GM23338 (cell line): ENCODE results near the gene PITPNC1. TPM values are rescaled to one million over a fixed set of nuclear protein-coding genes. Genes with fewer than 3 reads are reported as not detected.

Experiments
- ATAC-seq: fragments of 200-7000 bp; cut with Tn5 transposase; 3 replicates; pipeline ENCODE4 v1.9.1; 2020
- DNase-seq: peaks from one replicate; pipeline ENCODE4 v3.0.0-alpha.2; 2015; ENCODE audit warnings: low spot score
- H2AFZ ChIP-seq: fragments of 200-600 bp; sonication (generic); 2 replicates; pipeline ENCODE4 v1.8.0; 2016; ENCODE audit warnings: antibody characterized with exemption, mild to moderate bottlenecking, moderate library complexity
- H3F3A ChIP-seq: fragments of 200-600 bp; sonication (generic); replicated peaks from 2 replicates; pipeline ENCODE4 v1.8.0; 2017; ENCODE audit warnings: antibody characterized with exemption, mixed run types, low read depth
- H3K27ac ChIP-seq: fragments of 200-600 bp; sonication (generic); 2 replicates; pipeline ENCODE4 v1.6.1; 2016; ENCODE audit warnings: low read depth
- H3K27me3 ChIP-seq: fragments of 200-600 bp; sonication (generic); 2 replicates; pipeline ENCODE4 v1.8.0; 2016; ENCODE audit warnings: mild to moderate bottlenecking, mixed run types, moderate library complexity; ENCODE audit not compliant: insufficient read depth
- H3K36me3 ChIP-seq: fragments of 200-600 bp; sonication (generic); 2 replicates; pipeline ENCODE4 v1.8.0; 2016; ENCODE audit warnings: mild to moderate bottlenecking; ENCODE audit not compliant: insufficient read depth
- H3K4me1 ChIP-seq: fragments of 200-600 bp; sonication (generic); 2 replicates; pipeline ENCODE4 v1.8.0; 2016; ENCODE audit warnings: mild to moderate bottlenecking, moderate library complexity; ENCODE audit not compliant: insufficient read depth
- H3K4me2 ChIP-seq: fragments of 200-600 bp; sonication (generic); 2 replicates; pipeline ENCODE4 v1.7.1; 2017; ENCODE audit warnings: mixed run types
- H3K4me3 ChIP-seq: fragments of 200-600 bp; sonication (generic); 2 replicates; pipeline ENCODE4 v1.6.1; 2016; ENCODE audit warnings: mixed run types
- H3K79me2 ChIP-seq: fragments of 200-600 bp; sonication (generic); replicated peaks from 2 replicates; pipeline ENCODE4 v1.8.0; 2017; ENCODE audit warnings: mild to moderate bottlenecking; ENCODE audit not compliant: insufficient read depth
- H3K9me2 ChIP-seq: fragments of 200-600 bp; sonication (generic); 2 replicates; pipeline ENCODE4 v1.8.0; 2017; ENCODE audit not compliant: insufficient read depth
- H4K20me1 ChIP-seq: fragments of 200-600 bp; sonication (generic); replicated peaks from 2 replicates; pipeline ENCODE4 v1.8.0; 2017; ENCODE audit warnings: mild to moderate bottlenecking; ENCODE audit not compliant: insufficient read depth
- H3K27ac Mint-ChIP-seq: 2 replicates; pipeline ENCODE4 v1.8.0; 2020; ENCODE audit warnings: inconsistent platforms, mild to moderate bottlenecking, moderate library complexity, mixed read lengths
- H3K27me3 Mint-ChIP-seq: 3 replicates; pipeline ENCODE4 v1.8.0; 2022; ENCODE audit warnings: low read depth, mild to moderate bottlenecking, moderate library complexity, mixed read lengths, inconsistent platforms; ENCODE audit not compliant: insufficient read depth, poor library complexity
- H3K36me3 Mint-ChIP-seq: 3 replicates; pipeline ENCODE4 v1.8.0; 2021; ENCODE audit warnings: low read depth, mild to moderate bottlenecking, inconsistent platforms, moderate library complexity, mixed read lengths
- H3K4me1 Mint-ChIP-seq: 3 replicates; pipeline ENCODE4 v1.8.0; 2020; ENCODE audit warnings: mild to moderate bottlenecking, inconsistent platforms, mixed read lengths
- H3K4me3 Mint-ChIP-seq: 3 replicates; pipeline ENCODE4 v1.8.0; 2021; ENCODE audit warnings: moderate library complexity, mild to moderate bottlenecking, inconsistent platforms, mixed read lengths
- H3K9me3 Mint-ChIP-seq: 3 replicates; pipeline ENCODE4 v1.8.0; 2020; ENCODE audit warnings: moderate library complexity, mild to moderate bottlenecking, inconsistent platforms, mixed read lengths
- CTCF ChIP-seq, 2 experiments: fragments of 200-600 bp in 1 of 2; sonication (generic) in 1 of 2; conservative IDR thresholded peaks; 2 replicates each; pipeline versions ENCODE4 v1.5.1 to v1.6.1; 2016 to 2017; ENCODE audit warnings: antibody characterized with exemption in 2 of 2, low read depth in 2 of 2, mild to moderate bottlenecking in 2 of 2, moderate library complexity in 1 of 2
- ETS1 ChIP-seq: IDR thresholded peaks from 2 replicates; pipeline ENCODE4 v1.6.1; 2016; ENCODE audit warnings: antibody characterized with exemption
- EZH2 ChIP-seq: fragments of 200-600 bp; sonication (generic); IDR thresholded peaks from one replicate; pipeline ENCODE4 v1.8.0; 2017; ENCODE audit warnings: antibody characterized with exemption, mild to moderate bottlenecking, low read depth; ENCODE audit not compliant: unreplicated experiment
- EZH2phosphoT487 ChIP-seq: fragments of 200-600 bp; sonication (generic); IDR thresholded peaks from one replicate; pipeline ENCODE4 v1.8.1; 2018; ENCODE audit warnings: antibody characterized with exemption; ENCODE audit not compliant: unreplicated experiment
- JUNB ChIP-seq: IDR thresholded peaks from one replicate; pipeline ENCODE4 v1.6.1; 2016; ENCODE audit warnings: antibody characterized with exemption; ENCODE audit not compliant: unreplicated experiment
- POLR2AphosphoS5 ChIP-seq: IDR thresholded peaks from 2 replicates; pipeline ENCODE4 v1.6.1; 2016; ENCODE audit warnings: antibody characterized with exemption, low read depth
- REST ChIP-seq: IDR thresholded peaks from one replicate; pipeline ENCODE4 v1.6.1; 2018; ENCODE audit warnings: antibody characterized with exemption; ENCODE audit not compliant: unreplicated experiment
- STAT1 ChIP-seq: IDR thresholded peaks from one replicate; pipeline ENCODE4 v1.6.1; 2016; ENCODE audit warnings: antibody characterized with exemption; ENCODE audit not compliant: unreplicated experiment
- ZNF331 ChIP-seq: fragments of 250-450 bp; sonication (Bioruptor Pico); IDR thresholded peaks from 2 replicates; pipeline ENCODE4 v1.5.0; 2020; ENCODE audit warnings: low read depth, mild to moderate bottlenecking, moderate library complexity
- ZNF462 ChIP-seq: fragments of 250-450 bp; sonication (Bioruptor Pico); IDR thresholded peaks from 2 replicates; pipeline ENCODE4 v1.5.0; 2020; ENCODE audit warnings: mild to moderate bottlenecking, moderate library complexity
- polyA plus RNA-seq: library from polyadenylated mRNA; unstranded; fragments of >200 nt; fragmentation: Nextera tagmentation; extraction: Ambion mirVana; gene quantifications from 2 replicates; pipeline ENCODE4 v1.2.1, GENCODE V29; 2016
- total RNA-seq: library from RNA; depleted of rRNA; stranded (reverse); fragments of >200 nt; shearing (Covaris generic); gene quantifications from 2 replicates; pipeline ENCODE4 v1.2.3, GENCODE V29; 2014

The PITPNC1 gene
- total and polyA plus RNA-seq, 2 experiments from 2014 or later: 23.0 to 32.6 TPM

- Histone ChIP-seq H3K27me3 (no peaks in the 10 kb centered on the region), H3K4me2 (no peak overlapping the region), H3K9me2 (no peaks in the 10 kb centered on the region), H4K20me1 (peaks cover 4% of the 10 kb centered on the region; the same call in 1 of the 2 replicates), H3K4me3 (no peak overlapping the region), H2AFZ (no peak overlapping the region), H3K27ac (no peak overlapping the region), H3F3A (peaks cover 9% of the 10 kb centered on the region), H3K36me3 (no peaks in the 10 kb centered on the region), H3K79me2 (peaks cover 84% of the 10 kb centered on the region), H3K4me1 (peaks cover 42% of the 10 kb centered on the region)
- Mint-ChIP-seq H3K36me3 (peaks cover 15% of the 10 kb centered on the region), H3K9me3 (peaks cover 13% of the 10 kb centered on the region), H3K4me1 (peaks cover 46% of the 10 kb centered on the region), H3K4me3 (no peak overlapping the region), H3K27me3 (peaks cover 9% of the 10 kb centered on the region), H3K27ac (no peak overlapping the region)
- TF ChIP-seq POLR2AphosphoS5 (no peak), REST (no peak), EZH2phosphoT487 (no peak), ETS1 (no peak), STAT1 (no peak), EZH2 (no peak), CTCF (conservative IDR thresholded peaks at IDR 0.05; ENCODE audit: low read depth in 2 of 2) (no peak), ZNF331 (CRISPR knock-in tag) (no peak)
- ATAC-seq (no peak), DNase-seq (no peak)
These were observed 93.1 kb downstream of the PITPNC1 start for GRCh38 chr17:67470163-67470562.

- peaks cover 11% of the 10 kb centered on the region for H3K27me3 Mint-ChIP-seq
- Histone ChIP-seq H2AFZ (no peak overlapping the region), H3K79me2 (peaks cover 84% of the 10 kb centered on the region), H3K27ac (no peak overlapping the region), H3K27me3 (no peaks in the 10 kb centered on the region), H3K36me3 (no peaks in the 10 kb centered on the region), H3K4me3 (no peak overlapping the region), H3K4me1 (peaks cover 36% of the 10 kb centered on the region), H4K20me1 (peaks cover 4% of the 10 kb centered on the region; the same call in 1 of the 2 replicates), H3K4me2 (no peak overlapping the region), H3F3A (peaks cover 4% of the 10 kb centered on the region), H3K9me2 (no peaks in the 10 kb centered on the region)
- H3K4me1 Mint-ChIP-seq: peaks cover 47% of the 10 kb centered on the region
- no peak overlapping the region for H3K27ac Mint-ChIP-seq
- H3K9me3 Mint-ChIP-seq: peaks cover 13% of the 10 kb centered on the region
- no peak overlapping the region for H3K4me3 Mint-ChIP-seq
- no peak for DNase-seq
- H3K36me3 Mint-ChIP-seq: peaks cover 15% of the 10 kb centered on the region
- ATAC-seq: no peak
- no peak for TF ChIP-seq ZNF462 (CRISPR knock-in tag)
- no peak for TF ChIP-seq STAT1
- TF ChIP-seq JUNB: no peak
These were observed 94.0 kb downstream of the PITPNC1 start for GRCh38 chr17:67471118-67471517.
